ENCODE results near the gene P2RY8. TPM values are rescaled to one million over a fixed set of nuclear protein-coding genes. Genes with fewer than 3 reads are reported as not detected.

Gene P2RY8
- total and polyA plus RNA-seq, 2 donors (not counting 1 experiment from before 2014, with no cell fraction given), result 72.3 to 142 TPM

GRCh38 chrX:1423215-1423614 is 113.8 kb downstream of the P2RY8 start:
- no peak overlapping the region for H3K9ac ChIP-seq (ENCODE audit: low read length)
- no peak for TF ChIP-seq EZH2 (IDR thresholded peaks at IDR 0.05; ENCODE audit: borderline replicate concordance, insufficient read depth, low read depth, low read length, poor library complexity, severe bottlenecking)
- TF ChIP-seq, protein P1, sequence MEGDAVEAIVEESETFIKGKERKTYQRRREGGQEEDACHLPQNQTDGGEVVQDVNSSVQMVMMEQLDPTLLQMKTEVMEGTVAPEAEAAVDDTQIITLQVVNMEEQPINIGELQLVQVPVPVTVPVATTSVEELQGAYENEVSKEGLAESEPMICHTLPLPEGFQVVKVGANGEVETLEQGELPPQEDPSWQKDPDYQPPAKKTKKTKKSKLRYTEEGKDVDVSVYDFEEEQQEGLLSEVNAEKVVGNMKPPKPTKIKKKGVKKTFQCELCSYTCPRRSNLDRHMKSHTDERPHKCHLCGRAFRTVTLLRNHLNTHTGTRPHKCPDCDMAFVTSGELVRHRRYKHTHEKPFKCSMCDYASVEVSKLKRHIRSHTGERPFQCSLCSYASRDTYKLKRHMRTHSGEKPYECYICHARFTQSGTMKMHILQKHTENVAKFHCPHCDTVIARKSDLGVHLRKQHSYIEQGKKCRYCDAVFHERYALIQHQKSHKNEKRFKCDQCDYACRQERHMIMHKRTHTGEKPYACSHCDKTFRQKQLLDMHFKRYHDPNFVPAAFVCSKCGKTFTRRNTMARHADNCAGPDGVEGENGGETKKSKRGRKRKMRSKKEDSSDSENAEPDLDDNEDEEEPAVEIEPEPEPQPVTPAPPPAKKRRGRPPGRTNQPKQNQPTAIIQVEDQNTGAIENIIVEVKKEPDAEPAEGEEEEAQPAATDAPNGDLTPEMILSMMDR (IDR thresholded peaks at IDR 0.05), result no peak
- H3K4me3 ChIP-seq (ENCODE audit: control extremely low read depth in 1 of 5, extremely low read depth in 1 of 5, insufficient read depth in 1 of 5, low read depth in 2 of 5, low read length in 4 of 5), result no peak overlapping the region
- ATAC-seq (ENCODE audit: low read depth) (no peak), DNase-seq (no peak)
- H2AFZ ChIP-seq (ENCODE audit: insufficient read depth, low read depth, low read length, poor library complexity, severe bottlenecking), result no peak overlapping the region
- H4K20me1 ChIP-seq (ENCODE audit: control insufficient read depth, insufficient read depth, low read length, poor library complexity, severe bottlenecking), result no peaks in the 10 kb centered on the region
- no peak overlapping the region for H3K4me2 ChIP-seq (replicated peaks; ENCODE audit: low read depth, low read length, poor library complexity, severe bottlenecking)
- no peaks in the 10 kb centered on the region for H3K4me1 Mint-ChIP-seq
- H3K27me3 ChIP-seq (replicated peaks in 1 of 4; ENCODE audit: control extremely low read depth in 1 of 4, control insufficient read depth in 3 of 4, insufficient read depth in 4 of 4, low read length in 3 of 4), result no peaks in the 10 kb centered on the region
- peaks cover 4 to 49% of the 10 kb centered on the region in 2 experiments for H3K36me3 ChIP-seq (replicated peaks in 1 of 2; ENCODE audit: control extremely low read depth in 1 of 2, control insufficient read depth in 1 of 2, extremely low read depth in 1 of 2, insufficient read depth in 2 of 2, low read length in 1 of 2)
- no peaks in the 10 kb centered on the region for H3K79me2 ChIP-seq (ENCODE audit: control insufficient read depth, insufficient read depth, low read length)
- no peaks in the 10 kb centered on the region for H3K4me1 ChIP-seq (ENCODE audit: control insufficient read depth in 2 of 2, insufficient read depth in 2 of 2, low read length in 2 of 2)
- peaks cover 9% of the 10 kb centered on the region for H3K9me3 Mint-ChIP-seq (ENCODE audit: insufficient read depth)
- no peak overlapping the region for H3K27ac Mint-ChIP-seq
- H3K4me3 Mint-ChIP-seq, result no peak overlapping the region
- ChIA-PET POLR2A (no interaction called here), CTCF (no interaction called here)
- no peaks in the 10 kb centered on the region for H3K27me3 Mint-ChIP-seq
- H3K9me3 ChIP-seq (ENCODE audit: control extremely low read depth in 1 of 3, control insufficient read depth in 2 of 3, insufficient read depth in 1 of 3, low read length in 2 of 3), result peaks cover 0 to 46% (median 20%) of the 10 kb centered on the region in 3 donors
- intact Hi-C loops (cut with micrococcal nuclease), result no loop called here
- no peak overlapping the region for H3K27ac ChIP-seq (ENCODE audit: low read length in 2 of 2)
- 100% methylated on average over 1 of the region's 2 CpGs for WGBS (ENCODE audit: insufficient coverage)

DNA sequence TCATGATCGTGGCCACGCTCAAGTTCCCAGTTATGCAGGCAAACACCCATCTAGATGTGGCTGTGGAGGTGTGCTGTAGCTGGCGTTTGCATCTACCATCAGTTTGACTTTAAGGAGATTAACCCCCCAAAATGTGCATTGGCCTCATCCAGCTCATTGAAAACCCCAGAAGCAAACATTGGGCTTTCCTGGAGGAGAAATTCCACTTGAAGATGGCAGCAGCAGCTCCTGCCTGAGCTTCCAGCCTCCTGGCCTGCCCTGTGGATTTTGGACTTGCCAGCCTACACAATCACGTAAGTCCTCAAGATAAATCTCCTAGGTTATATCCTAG is 114.9 kb downstream of the P2RY8 start:
- Histone ChIP-seq H3K79me2 (ENCODE audit: control insufficient read depth, insufficient read depth, low read length) (no peaks in the 10 kb centered on the region), H3K9ac (ENCODE audit: low read length) (no peak overlapping the region), H3K27me3 (replicated peaks in 1 of 4; ENCODE audit: control extremely low read depth in 1 of 4, control insufficient read depth in 3 of 4, insufficient read depth in 4 of 4, low read length in 3 of 4) (no peaks in the 10 kb centered on the region), H2AFZ (ENCODE audit: insufficient read depth, low read depth, low read length, poor library complexity, severe bottlenecking) (no peak overlapping the region), H3K4me1 (ENCODE audit: control insufficient read depth in 2 of 2, insufficient read depth in 2 of 2, low read length in 2 of 2) (no peaks in the 10 kb centered on the region), H3K9me3 (ENCODE audit: control extremely low read depth in 1 of 3, control insufficient read depth in 2 of 3, insufficient read depth in 1 of 3, low read length in 2 of 3) (peaks cover 0 to 56% (median 20%) of the 10 kb centered on the region in 3 donors), H3K27ac (ENCODE audit: low read length in 2 of 2) (no peak overlapping the region), H3K4me2 (replicated peaks; ENCODE audit: low read depth, low read length, poor library complexity, severe bottlenecking) (no peak overlapping the region), H3K4me3 (ENCODE audit: control extremely low read depth in 1 of 5, extremely low read depth in 1 of 5, insufficient read depth in 1 of 5, low read depth in 2 of 5, low read length in 4 of 5) (no peak overlapping the region), H3K36me3 (replicated peaks in 1 of 2; ENCODE audit: control extremely low read depth in 1 of 2, control insufficient read depth in 1 of 2, extremely low read depth in 1 of 2, insufficient read depth in 2 of 2, low read length in 1 of 2) (peaks cover 4 to 46% of the 10 kb centered on the region in 2 experiments), H4K20me1 (ENCODE audit: control insufficient read depth, insufficient read depth, low read length, poor library complexity, severe bottlenecking) (no peaks in the 10 kb centered on the region)
- TF ChIP-seq EZH2 (IDR thresholded peaks at IDR 0.05; ENCODE audit: borderline replicate concordance, insufficient read depth, low read depth, low read length, poor library complexity, severe bottlenecking), result no peak
- TF ChIP-seq, protein P1 (IDR thresholded peaks at IDR 0.05), result no peak
- intact Hi-C loops (cut with micrococcal nuclease), result no loop called here
- no peak overlapping the region for H3K27ac Mint-ChIP-seq
- peaks cover 9% of the 10 kb centered on the region for H3K9me3 Mint-ChIP-seq (ENCODE audit: insufficient read depth)
- no peaks in the 10 kb centered on the region for H3K27me3 Mint-ChIP-seq
- 89% methylated on average over 4 of the region's 4 CpGs for WGBS (ENCODE audit: insufficient coverage)
- POLR2A ChIA-PET, result no interaction called here
- CTCF ChIA-PET, result no interaction called here
- no peak overlapping the region for H3K4me3 Mint-ChIP-seq
- ATAC-seq (ENCODE audit: low read depth), result no peak
- no peaks in the 10 kb centered on the region for H3K4me1 Mint-ChIP-seq
- DNase-seq, result no peak

Data from B cell (primary cell).